NCI-H2107 (cell line): ENCODE results near the gene CYTIP.
"Not testable (repeated sequence)": the region's sequence is repeated elsewhere in the genome, so short reads cannot be mapped to it uniquely, and the experiment has no call there.

ENCODE experiments used
- DNase-seq: peaks from one replicate; lab custom pipeline; 2025; lab: John Stamatoyannopoulos, UW

CYTIP gene

GRCh38 chr2:157368508-157368907 lies 75.4 kb downstream of the CYTIP start:
- not testable (repeated sequence) for DNase-seq

- no peak for DNase-seq
Observed at GRCh38 chr2:157367704-157368103, 76.2 kb downstream of the CYTIP start.
